A549 (cell line): ENCODE results near the gene PLPP4.

Source experiments
- BCL3 ChIP-seq: fragments of >200 bp; sonication (Bioruptor Twin); formaldehyde crosslinking; IDR thresholded peaks from 3 replicates; pipeline ENCODE4 v1.6.1; 2016
- BHLHE40 ChIP-seq: IDR thresholded peaks from 2 replicates; pipeline ENCODE4 v1.6.1; 2012; ENCODE audit warnings: low read depth, low read length, inconsistent platforms
- FOSL2 ChIP-seq, 2 experiments: fragments of 450-650 bp in 1 of 2; fragments of >200 bp in 1 of 2; sonication (Bioruptor Twin) in 1 of 2; formaldehyde crosslinking; IDR thresholded peaks; 2 replicates each; pipeline versions ENCODE4 v1.5.0 to v1.6.1; 2016 to 2020; ENCODE audit warnings: mild to moderate bottlenecking in 1 of 2, moderate library complexity in 1 of 2
- HDAC2 ChIP-seq: fragments of 200-600 bp; sonication (generic); IDR thresholded peaks from 2 replicates; pipeline ENCODE4 v1.6.1; 2016
- HOXA7 ChIP-seq: fragments of 250-450 bp; sonication (Bioruptor Pico); IDR thresholded peaks from 2 replicates; pipeline ENCODE4 v1.5.0; 2020; ENCODE audit warnings: mild to moderate bottlenecking, moderate library complexity
- JUN ChIP-seq, 2 experiments: fragments of >200 bp; sonication (Bioruptor Twin); formaldehyde crosslinking; IDR thresholded peaks; 2 replicates in 1 of 2; 3 replicates in 1 of 2; pipeline ENCODE4 v1.6.1; 2016 to 2017
- RFX5 ChIP-seq: fragments of 450-650 bp; IDR thresholded peaks from 2 replicates; pipeline ENCODE4 v1.7.1; 2014; ENCODE audit warnings: antibody characterized with exemption, mild to moderate bottlenecking, moderate library complexity
- ZFP36 ChIP-seq: fragments of 450-650 bp; IDR thresholded peaks from 2 replicates; pipeline ENCODE4 v1.6.1; 2014; ENCODE audit warnings: borderline replicate concordance; ENCODE audit not compliant: partially characterized antibody
- TF ChIP-seq, protein P1 (sequence below): fragments of >200 bp; sonication (Bioruptor Twin); formaldehyde crosslinking; IDR thresholded peaks from 3 replicates; pipeline ENCODE4 v1.5.1; 2016
- TF ChIP-seq, protein P2 (sequence below): fragments of 200-600 bp; sonication (generic); IDR thresholded peaks from 2 replicates; pipeline ENCODE4 v1.6.1; 2016; ENCODE audit warnings: antibody characterized with exemption, mild to moderate bottlenecking, moderate library complexity
- TF ChIP-seq, protein P3 (sequence below): fragments of 450-650 bp; IDR thresholded peaks from 2 replicates; pipeline ENCODE4 v1.6.1; 2014; ENCODE audit warnings: antibody characterized with exemption

DNA sequence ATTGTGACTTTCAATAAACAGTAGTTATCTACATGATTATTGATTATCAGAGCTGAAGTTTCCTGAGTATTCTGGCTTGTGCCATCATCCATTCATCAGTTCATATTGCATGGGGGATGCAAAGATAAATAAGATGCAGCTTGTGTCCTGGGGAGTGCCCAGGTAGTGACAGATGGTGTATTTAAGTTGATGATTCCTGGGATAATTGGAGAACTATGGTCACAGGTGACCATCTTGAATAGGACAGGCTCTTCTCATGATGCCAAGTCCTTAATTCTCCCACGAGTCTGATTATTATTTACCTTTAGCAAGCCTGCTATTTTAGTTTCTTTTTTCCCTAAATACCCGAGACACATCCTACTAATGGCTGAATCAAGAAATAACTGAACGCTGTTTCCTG is 64.9 kb downstream of the PLPP4 start:
- TF ChIP-seq BCL3 (no peak), RFX5 (no peak), HOXA7 (CRISPR knock-in tag) (no peak), FOSL2 (IDR thresholded peaks at IDR 0.05) (no peak), FOSL2 (CRISPR knock-in tag; IDR thresholded peaks at IDR 0.05) (no peak), JUN (IDR thresholded peaks at IDR 0.05) (no peak), ZFP36 (no peak), HDAC2 (no peak), BHLHE40 (no peak)
- TF ChIP-seq, protein P1, sequence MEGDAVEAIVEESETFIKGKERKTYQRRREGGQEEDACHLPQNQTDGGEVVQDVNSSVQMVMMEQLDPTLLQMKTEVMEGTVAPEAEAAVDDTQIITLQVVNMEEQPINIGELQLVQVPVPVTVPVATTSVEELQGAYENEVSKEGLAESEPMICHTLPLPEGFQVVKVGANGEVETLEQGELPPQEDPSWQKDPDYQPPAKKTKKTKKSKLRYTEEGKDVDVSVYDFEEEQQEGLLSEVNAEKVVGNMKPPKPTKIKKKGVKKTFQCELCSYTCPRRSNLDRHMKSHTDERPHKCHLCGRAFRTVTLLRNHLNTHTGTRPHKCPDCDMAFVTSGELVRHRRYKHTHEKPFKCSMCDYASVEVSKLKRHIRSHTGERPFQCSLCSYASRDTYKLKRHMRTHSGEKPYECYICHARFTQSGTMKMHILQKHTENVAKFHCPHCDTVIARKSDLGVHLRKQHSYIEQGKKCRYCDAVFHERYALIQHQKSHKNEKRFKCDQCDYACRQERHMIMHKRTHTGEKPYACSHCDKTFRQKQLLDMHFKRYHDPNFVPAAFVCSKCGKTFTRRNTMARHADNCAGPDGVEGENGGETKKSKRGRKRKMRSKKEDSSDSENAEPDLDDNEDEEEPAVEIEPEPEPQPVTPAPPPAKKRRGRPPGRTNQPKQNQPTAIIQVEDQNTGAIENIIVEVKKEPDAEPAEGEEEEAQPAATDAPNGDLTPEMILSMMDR: no peak
- TF ChIP-seq, protein P2, sequence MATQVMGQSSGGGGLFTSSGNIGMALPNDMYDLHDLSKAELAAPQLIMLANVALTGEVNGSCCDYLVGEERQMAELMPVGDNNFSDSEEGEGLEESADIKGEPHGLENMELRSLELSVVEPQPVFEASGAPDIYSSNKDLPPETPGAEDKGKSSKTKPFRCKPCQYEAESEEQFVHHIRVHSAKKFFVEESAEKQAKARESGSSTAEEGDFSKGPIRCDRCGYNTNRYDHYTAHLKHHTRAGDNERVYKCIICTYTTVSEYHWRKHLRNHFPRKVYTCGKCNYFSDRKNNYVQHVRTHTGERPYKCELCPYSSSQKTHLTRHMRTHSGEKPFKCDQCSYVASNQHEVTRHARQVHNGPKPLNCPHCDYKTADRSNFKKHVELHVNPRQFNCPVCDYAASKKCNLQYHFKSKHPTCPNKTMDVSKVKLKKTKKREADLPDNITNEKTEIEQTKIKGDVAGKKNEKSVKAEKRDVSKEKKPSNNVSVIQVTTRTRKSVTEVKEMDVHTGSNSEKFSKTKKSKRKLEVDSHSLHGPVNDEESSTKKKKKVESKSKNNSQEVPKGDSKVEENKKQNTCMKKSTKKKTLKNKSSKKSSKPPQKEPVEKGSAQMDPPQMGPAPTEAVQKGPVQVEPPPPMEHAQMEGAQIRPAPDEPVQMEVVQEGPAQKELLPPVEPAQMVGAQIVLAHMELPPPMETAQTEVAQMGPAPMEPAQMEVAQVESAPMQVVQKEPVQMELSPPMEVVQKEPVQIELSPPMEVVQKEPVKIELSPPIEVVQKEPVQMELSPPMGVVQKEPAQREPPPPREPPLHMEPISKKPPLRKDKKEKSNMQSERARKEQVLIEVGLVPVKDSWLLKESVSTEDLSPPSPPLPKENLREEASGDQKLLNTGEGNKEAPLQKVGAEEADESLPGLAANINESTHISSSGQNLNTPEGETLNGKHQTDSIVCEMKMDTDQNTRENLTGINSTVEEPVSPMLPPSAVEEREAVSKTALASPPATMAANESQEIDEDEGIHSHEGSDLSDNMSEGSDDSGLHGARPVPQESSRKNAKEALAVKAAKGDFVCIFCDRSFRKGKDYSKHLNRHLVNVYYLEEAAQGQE: no peak
- TF ChIP-seq, protein P3, sequence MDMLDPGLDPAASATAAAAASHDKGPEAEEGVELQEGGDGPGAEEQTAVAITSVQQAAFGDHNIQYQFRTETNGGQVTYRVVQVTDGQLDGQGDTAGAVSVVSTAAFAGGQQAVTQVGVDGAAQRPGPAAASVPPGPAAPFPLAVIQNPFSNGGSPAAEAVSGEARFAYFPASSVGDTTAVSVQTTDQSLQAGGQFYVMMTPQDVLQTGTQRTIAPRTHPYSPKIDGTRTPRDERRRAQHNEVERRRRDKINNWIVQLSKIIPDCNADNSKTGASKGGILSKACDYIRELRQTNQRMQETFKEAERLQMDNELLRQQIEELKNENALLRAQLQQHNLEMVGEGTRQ: no peak
